MV-4-11 (cell line): ENCODE measurements around the gene ZNF343.

Experiments used
- DNase-seq: peaks from one replicate; lab custom pipeline; 2025; lab: John Stamatoyannopoulos, UW

Gene ZNF343

DNA sequence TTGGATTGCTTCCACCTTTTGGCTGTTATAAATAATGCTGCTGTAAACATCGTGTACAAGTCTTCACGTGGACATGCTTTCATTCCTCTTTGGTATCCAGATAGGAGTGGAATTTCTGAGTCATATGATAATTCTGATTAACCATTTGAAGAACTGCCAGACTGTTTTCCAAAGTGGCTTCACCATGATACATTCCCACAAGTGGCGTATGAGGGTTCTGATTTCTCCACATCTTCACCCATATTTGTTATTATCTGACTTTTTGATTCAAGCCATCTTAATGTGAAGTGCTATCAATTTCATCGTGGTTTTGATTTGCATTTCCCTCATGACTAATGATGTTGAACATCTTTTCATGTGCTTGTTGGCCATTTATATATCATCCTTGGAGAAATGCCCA is 35.2 kb downstream of the ZNF343 start:
- no peak for DNase-seq

DNA sequence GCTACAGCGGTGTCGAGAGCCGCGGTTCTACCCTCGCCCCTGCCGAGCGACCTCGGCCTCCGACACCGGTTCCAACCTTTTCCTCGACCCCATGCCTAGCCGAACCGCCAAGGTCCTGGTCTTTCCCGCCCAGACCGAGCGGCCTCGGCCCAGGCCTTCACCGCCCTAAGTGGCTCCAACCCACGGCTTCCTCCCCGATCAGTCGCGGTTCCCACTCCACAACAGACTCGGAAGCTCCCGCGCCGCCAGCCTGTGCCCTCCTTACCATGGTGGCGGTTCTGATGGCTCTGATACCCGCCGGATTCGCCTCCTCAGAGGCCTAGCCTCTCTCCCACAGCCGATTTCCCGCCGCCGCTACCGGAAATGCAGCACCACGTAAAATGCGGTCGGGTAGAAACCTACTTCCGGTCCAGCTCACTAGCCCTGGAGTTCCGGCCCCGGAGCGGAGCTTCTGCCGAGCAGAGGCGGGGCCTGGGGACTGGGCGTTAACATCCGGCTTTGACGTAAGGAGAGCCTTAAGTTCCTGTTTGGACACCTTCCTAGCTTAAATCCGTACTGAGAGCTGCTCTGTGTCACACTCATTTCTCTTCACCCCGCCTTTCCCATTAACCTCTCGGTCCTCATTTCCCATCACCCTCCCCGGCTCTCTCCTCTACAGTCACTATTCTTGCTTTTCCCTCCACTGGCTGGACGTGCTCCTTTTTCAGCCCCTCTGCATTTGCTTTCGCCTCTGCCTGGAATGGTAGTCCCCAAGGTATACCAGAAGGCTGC is 38.1 kb downstream of the ZNF343 start, which contains the start of gene SNRPB:
Gene SNRPB (minus strand): TSS at position 367 of the 771 bp plus-strand sequence. CDS start 99 bp downstream, at position 268.
- peak; percentile 99 for DNase-seq

DNA sequence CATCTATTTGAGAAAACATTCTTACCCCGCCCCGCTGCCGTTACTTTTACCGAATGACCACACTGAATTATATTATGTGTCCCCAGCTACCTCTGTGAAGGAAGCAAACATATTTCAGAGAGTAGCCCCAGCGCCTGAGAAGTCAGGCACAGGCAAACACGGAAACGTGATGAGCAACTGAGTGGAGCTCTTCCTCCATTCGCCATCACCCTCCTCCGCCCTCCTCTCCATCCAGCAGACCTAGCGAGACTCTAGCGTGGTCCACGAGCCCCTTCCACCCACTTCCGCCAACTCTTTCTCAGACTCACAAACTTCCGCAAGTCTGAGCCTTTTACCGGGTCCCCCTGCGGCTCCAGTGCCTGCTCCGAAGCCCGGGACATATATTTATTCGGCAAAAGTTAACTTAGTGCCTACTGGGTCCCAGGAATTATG is 38.7 kb downstream of the ZNF343 start:
- DNase-seq, result peak; percentile 44

DNA sequence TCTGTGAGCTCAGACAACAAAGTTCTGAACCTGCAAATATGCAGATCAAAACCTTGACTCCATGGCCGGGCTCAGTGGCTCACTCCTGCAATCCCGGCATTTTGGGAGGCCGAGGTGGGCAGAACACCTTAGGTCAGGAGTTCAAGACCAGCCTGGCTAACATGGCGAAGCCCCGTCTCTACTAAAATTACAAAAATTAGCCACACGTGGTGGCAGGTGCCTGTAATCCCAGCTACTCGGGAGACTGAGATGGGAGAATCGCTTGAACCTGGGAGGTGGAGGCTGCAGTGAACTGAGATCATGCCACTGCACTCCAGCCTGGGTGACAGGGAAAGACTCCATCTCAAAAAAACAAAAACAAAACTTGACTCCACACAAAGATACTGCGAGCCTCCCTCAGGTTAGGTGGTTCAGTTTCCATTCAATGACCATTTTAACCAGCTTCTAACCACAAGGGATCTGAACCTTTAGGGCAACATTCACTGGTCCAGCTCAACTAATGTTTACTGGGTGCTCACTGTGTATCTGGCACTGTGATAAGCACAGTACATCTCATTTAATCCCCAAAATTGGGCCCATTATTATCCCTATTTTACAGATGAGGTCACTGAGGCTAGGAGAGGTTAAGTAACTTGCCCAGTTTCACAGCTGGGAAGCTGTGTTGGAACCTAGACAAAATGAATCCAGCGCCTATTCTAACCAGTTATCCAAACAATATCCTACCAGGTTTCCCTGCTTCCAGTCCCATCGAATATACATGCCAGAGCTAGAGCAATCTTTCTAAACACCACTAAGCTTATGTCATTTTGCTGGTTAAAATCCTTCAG is 39.9 kb downstream of the ZNF343 start:
- no peak for DNase-seq

DNA sequence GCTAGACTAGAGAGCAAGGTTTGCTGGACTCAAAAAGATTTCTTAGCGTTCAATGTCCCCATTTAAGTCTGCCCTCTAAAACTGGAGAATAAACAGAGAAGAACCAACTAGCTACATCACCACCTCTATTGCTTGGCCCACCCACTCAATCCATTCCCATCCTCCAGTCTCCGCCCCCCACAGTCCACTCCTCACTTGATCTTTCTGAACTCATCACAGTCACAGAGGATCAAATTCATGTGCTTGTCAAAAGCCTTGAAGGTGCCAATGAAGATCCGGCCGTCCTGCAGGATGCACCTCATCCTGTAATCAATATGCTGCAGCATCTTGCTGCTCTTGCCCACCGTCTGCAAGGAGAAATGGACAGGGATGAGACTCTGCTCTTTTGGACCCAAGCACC is 41.3 kb downstream of the ZNF343 start:
- no peak for DNase-seq

DNA sequence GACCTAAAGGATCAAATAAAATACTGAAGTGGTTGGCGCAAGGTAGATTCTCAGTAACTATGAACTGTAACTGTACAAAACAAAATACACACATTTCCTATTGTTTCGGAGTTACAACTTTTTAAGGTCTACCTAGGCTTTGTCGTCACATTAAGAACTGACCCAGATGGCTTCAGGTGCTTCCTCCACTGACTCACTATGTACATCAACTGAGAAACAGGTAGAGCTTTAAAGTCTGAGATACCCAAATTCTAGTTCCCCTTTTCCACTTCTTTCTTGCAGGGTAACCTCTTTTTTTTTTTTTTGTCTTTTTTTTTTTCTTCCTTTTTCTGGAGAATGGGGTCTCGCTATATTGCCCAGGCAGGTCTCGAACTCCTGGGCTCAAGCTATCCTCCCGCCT is 43.6 kb downstream of the ZNF343 start:
- peak; percentile 21 for DNase-seq

DNA sequence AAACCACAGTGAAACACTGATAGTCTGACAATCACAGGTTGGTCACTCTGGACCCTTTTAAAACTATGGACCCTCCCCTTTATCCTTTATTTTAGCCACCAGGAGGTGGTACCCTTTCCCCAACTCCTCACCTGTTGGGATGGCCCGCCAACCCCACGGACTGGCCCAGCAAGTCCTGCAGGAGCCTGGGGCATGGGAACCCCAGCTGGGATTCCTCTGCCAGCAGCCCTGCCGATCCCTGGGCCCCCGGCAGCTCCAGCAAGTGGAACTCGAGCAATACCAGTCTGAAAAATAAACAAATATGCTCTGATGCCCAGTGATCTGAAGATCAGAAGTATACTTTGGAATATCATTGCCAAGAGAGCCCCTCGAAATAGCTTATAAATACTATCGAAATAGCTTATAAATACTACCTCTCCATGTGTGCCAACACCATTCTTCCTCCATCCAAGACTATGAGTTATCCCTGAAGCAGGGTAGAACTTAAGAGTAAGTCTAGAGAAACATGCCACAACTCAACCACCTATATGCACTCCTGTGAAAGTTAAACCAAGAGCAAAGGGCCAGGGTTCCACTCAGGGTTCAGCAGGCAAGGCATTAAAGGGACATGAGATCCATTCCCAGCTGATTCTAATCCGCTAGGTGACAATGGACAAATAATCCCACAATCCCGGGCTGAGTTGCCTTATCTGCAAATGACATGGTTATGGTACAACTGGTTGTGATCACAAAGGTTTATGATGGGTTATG is 44.9 kb downstream of the ZNF343 start:
- DNase-seq, result no peak

DNA sequence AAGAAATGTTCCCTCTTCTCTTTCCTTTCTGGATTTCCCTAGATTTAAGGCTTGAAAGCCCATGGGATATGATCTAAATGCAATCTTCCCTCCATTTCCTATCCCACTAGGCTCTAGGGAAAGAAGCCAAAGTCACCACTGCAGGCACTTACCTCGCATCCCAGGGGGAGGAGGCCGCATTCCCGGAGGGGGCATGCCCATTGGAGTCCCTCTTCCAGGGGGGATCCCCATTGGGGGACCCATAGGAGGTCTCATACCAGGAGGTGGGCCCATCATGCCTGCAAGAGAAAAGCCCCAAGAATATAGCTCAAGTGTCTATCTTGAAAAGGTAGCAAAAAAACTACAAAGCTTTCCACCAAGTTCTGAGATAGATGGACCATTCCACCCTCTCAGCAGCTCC is 46.2 kb downstream of the ZNF343 start:
- no peak for DNase-seq

DNA sequence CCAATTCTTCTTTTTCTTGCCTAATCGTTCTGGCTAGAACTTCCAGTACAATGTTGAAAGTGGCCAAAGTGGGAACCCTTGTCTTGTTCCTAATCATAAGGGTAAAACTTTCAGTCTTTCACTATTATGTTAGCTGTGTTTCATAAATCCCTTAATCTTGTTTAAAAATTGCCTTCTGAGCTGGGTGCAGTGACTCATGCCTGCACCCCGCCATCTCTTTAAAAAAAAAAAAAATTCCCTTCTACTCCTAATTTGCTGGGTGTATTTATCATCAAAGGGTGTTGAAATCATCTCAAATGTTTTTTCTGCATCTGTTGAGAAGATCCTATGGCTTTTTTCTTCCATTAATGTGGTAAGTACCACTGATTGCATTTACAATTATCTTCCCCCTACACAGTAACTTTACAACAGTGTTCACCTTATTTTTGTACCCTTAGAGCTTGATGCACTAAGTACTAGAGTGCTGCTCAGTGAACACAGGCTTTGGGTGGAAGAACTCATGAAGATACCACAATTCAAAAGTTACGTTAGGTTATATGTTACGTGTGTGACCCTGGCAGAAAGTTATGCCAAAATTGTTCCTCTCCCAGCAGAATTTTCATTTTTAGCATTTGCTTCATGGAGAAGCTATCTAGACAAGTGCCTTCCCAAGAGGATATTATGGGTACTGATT is 47.8 kb downstream of the ZNF343 start:
- peak; percentile 36 for DNase-seq

DNA sequence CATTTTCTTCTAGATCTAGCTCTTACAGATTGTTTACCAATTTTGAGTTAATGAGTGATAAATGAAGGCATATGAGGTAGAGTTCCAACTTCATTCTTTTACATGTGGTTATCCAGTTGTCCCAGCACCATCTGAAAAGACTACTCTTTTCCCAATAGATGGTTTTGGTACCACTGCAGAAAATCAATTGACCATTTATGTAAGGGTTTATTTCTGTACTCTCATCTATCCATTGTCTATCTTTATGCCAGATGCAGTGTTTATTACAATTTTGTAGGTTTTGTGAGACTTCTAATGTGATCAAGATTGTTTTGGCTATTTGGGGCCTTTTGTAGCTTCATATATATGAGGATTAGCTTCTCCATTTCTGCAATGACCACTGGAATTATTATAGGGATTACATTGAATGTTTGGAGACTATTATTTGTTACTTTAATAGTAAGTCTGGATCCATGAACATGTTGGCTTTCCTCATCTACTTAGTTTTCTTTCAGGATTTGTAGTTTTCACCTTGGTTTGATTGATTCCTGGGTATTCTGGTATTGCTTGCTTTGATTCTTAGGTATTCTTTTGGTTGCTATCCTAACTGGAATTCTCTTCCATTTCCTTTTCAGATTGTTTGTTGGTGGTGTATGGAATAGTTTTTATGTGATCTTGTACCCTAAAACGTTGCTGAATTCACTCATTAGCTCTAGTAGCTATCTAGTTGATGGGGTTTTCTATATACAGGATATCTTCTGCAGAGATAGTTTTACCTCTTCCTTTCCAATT is 48.5 kb downstream of the ZNF343 start:
- DNase-seq, result no peak

DNA sequence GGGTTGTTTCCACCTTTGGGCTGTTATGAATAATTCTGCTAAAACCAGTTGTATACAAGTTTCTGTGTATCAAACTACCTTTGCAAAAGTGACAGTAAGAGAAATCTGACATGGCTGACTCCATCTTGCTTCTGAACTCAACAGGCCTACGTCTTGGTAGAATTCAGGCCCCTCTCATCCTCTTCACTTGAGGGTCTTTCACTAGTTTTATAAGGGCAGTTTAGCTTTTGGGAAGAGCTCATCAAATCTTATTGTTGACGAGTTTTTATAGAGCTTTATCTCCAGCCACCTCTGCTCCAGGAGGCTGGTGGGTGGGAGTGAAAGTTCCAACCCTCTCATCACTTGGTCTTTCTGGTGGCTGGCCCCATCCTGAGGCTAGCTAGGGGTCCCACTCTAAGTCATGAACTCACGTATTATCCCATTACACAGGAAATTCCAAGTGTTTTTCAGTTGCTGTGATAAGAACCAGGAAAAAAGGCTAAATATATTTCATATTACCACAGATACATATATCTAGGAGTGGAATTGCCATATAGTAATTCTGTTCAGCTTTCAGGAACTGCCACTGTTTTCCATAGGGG is 49.7 kb downstream of the ZNF343 start:
- no peak for DNase-seq

DNA sequence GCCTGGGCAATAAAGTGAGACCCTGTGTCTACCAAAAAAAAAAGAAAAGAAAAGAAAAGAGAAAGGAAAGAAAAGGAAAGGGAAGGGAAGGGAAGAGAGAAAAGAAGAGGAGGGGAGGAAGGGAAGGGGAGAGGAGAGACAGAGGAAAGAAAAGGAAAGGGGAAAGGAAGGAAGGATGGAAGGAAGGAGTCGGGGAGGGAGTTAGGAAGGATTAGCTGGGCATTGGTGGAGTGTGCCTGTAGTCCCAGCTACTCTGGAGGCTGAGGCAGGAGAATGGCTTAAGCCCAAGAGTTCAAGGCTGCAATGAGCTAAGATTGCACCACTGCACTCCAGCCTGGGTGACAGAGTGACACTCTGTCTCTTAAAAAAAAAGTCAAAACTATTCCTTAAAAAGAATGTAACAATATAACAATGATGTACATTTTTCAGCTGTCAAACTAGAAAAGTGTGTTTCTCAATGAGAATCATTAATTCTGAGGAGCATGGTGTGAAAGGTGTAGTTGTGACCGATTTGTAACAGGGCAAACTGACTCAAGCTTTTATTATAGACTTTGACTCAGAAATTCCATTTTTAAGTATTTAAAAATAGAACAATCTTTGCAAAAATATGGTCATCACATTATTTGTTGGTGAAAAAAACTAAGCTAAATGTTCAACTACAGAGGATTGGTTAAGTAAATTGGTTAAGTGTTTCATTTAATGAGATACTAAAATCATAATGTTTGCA is 52.8 kb downstream of the ZNF343 start:
- DNase-seq, result no peak

DNA sequence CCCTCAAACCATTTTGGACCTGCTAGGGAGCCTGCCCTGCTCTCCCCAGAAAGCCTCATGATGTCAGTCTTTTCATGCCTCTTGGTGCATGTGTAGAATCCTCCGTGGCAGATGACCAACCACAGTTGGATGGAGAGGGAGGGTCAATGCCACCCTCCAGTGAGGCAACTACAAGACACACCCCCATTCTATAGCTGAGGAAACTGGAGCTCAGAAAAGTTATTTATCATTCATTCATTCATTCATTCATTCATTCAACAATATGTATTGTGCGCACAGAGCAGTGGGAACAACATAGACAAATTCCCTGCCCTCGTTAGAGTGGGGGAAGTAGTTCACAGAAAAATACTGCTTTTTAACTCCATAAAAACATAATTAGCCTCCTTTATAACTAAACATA is 54.9 kb downstream of the ZNF343 start:
- no peak for DNase-seq

DNA sequence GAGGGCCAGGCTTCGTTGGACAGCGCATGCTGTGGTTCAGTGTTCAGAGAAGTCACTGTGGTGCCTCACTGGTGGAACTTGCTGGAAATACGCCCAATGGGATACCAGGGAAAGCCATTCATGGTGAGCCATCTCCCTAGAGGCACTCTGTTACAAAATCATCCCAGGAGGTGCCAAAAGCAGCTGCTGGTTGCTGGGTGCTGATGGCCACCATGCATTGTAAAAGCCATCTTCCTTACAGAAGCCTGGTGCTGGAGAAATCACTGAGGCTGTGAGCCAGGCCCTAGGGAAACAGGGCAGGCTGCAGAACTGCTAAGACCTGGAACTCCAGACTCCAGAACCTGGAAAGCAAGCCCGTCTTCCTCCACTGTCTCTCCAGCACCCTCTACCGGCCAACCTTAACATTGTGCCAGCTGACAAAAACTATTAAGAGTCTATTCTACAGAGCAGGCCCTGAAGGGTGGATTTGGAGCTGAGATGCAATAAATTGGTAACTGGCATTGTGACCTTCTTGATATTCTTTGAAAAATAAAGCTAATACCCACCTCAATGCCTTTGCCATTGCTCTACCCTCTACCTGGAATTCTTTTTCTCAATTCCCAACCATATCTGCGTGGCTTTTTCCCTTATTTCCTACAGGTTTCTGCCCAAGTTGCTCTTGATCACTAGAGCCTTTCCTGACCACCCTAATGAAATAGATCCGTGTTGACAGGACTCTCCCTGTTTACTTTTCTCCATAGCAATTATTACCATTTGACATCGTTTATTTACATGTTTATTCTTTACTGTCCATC is 56.6 kb downstream of the ZNF343 start:
- peak; percentile 39 for DNase-seq

DNA sequence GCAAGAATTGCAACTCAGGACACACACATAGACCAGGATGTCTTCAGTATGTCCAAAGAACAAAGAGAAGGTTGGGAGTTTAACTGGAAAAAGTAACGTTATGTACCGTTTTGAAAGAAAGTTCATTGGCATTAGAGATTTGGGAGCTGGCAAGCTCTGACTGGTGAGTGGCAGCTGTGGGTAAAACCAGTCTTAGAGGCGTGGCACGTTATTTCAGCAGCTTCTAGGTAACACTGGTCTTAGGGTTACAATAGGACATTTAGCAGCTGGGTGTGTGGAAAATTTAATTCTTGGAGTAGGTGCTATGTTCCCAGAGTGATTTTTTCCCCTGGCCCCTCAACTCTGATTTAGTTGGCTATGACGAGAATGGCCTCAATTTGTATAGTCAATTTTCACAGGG is 57.3 kb downstream of the ZNF343 start:
- DNase-seq, result no peak

DNA sequence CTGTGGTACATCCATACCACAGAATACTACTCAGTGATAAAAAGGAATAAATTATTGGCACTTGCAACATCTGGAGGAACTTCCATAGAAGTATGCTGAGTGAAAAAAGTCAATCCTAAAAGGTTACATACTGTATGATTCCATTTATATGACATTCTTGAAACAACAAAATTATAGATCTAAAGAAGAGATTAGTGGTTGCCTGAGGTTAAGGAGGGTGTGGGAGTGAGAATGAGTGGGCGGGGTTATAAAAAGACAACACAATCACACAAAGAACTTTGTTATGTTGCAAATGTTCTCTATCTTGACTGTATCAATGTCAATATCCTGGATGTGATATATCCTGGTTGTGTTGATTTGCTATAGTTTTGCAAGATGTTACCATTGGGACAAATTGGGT is 59.3 kb downstream of the ZNF343 start:
- DNase-seq, result no peak

DNA sequence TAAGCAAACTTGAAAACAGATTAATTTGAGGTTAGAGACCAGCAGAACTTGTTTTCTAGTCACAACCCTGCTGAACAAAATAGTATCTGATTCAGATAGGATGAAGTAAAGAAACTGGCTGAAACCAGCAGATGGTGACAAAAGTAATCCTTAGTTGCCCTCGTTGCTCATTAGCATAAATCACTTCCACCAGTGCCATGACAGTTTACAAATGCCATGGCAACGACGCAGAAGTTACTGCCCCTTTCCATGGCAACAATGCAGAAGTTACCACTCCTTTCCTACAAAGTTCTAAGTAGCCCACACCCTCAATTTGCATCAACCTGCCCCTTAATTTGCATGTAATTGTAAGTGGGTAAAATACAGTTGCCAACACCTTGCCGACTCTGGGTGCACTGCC is 61.9 kb downstream of the ZNF343 start:
- peak; percentile 73 for DNase-seq
